Measurements from ENCODE around the gene SYT8. TPM values are rescaled to one million over a fixed set of nuclear protein-coding genes. Genes with fewer than 3 reads are reported as not detected.
A peak's percentile ranks its signal among the peaks of the same experiment; 100 is the strongest.

SYT8 gene
- total and polyA plus RNA-seq, 2 of the 8 experiments (the other 6 are each of a cell fraction or from before 2014, with no cell fraction given) = not detected

DNA sequence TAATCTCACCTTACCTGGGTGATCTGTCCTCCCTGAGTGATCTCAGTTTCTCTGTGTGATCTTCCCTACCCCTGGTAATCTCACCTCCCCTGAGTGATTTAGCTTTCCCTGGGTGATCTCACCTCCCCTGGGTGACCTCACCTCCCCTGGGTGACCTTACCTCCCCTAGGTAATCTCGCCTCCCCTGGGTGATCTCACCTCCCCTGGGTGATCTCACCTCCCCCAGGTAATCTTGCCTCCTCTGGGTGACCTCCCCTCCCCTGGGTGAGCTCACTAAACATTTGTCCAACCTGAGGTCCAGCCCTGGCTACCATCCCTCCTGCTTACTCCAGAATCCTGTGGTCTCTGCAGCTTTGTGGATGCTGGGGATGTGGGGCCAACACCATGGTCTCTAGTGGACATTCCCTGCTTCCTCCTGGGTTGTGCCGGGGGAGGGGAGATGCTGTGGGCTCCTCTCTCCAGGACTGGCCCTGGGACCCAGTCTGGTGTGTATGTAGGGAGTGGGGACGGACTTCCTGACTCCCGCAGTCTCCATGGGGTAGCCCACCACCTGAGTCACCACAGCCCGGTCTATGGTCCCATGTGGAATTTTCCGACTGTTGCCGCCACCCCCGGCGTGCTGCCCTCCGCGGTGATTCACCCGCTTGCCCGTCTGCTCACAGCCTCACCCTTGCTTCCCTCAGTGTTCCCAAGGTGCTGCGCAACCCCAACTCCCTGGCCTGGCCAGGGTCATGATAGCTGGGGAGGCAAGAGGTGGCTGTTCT is 28.0 kb downstream of the SYT8 start:
- Histone ChIP-seq H3K79me2 (ENCODE audit: control insufficient read depth in 1 of 2, insufficient read depth in 2 of 2, low read length in 2 of 2) (no peaks in the 10 kb centered on the region), H2BK20ac (ENCODE audit: low read length) (no peak overlapping the region), H2BK15ac (ENCODE audit: low read length) (peak overlapping the region; percentile 46; the same call in 1 of the 2 replicates), H2AK5ac (ENCODE audit: low read depth, low read length) (no peak overlapping the region; the same call in 1 of the 2 replicates), H3K27me3 (replicated peaks in 1 of 4; ENCODE audit: control insufficient read depth in 3 of 4, extremely low read depth in 1 of 4, insufficient read depth in 3 of 4, low read length in 3 of 4) (no peaks in the 10 kb centered on the region; a peak in 1 of 7 replicates), H3K23me2 (ENCODE audit: low read depth, low read length) (peaks cover 12% of the 10 kb centered on the region; the same call in 1 of the 2 replicates), H3K18ac (ENCODE audit: extremely low read depth, low read length) (no peak overlapping the region), H3K14ac (ENCODE audit: insufficient read length) (no peak overlapping the region), H3K4me1 (replicated peaks in 1 of 4; ENCODE audit: control insufficient read depth in 3 of 4, insufficient read depth in 4 of 4, low read length in 3 of 4) (peaks cover 0 to 16% (median 5%) of the 10 kb centered on the region in 4 experiments; a peak in 5 of 7 replicates), H4K20me1 (replicated peaks in 1 of 2; ENCODE audit: control insufficient read depth in 1 of 2, insufficient read depth in 2 of 2, low read length in 2 of 2) (peaks cover 0 to 2% of the 10 kb centered on the region in 2 experiments), H2BK120ac (replicated peaks; ENCODE audit: low read depth, low read length) (no peak overlapping the region), H4K91ac (replicated peaks; ENCODE audit: insufficient read length, low read length) (peak overlapping the region; percentile 6), H3K27ac (ENCODE audit: low read depth, low read length) (no peak overlapping the region), H2BK5ac (ENCODE audit: low read depth, low read length) (no peak overlapping the region), H2AFZ (ENCODE audit: low read length) (no peak overlapping the region), H3K36me3 (ENCODE audit: control insufficient read depth in 2 of 4, insufficient read depth in 4 of 4, low read length in 3 of 4) (no peaks in the 10 kb centered on the region), H4K8ac (ENCODE audit: extremely low read depth, insufficient read depth, low read length) (no peak overlapping the region), H3K23ac (ENCODE audit: insufficient read length) (no peak overlapping the region), H3K4me3 (ENCODE audit: extremely low read depth in 1 of 4, insufficient read depth in 2 of 4, low read depth in 3 of 4, low read length in 4 of 4) (no peak overlapping the region), H3K9me3 (ENCODE audit: insufficient read depth in 2 of 2, low read depth in 1 of 2, low read length in 1 of 2) (no peaks in the 10 kb centered on the region), H3K4me2 (ENCODE audit: insufficient read depth in 1 of 2, low read depth in 2 of 2, low read length in 2 of 2) (no peak overlapping the region), H4K5ac (ENCODE audit: insufficient read length, low read depth, low read length) (no peak overlapping the region), H3K56ac (replicated peaks; ENCODE audit: insufficient read length, low read depth, low read length) (no peak overlapping the region), H3K9ac (replicated peaks in 1 of 4; ENCODE audit: extremely low read depth in 1 of 4, low read depth in 3 of 4, low read length in 3 of 4) (no peak overlapping the region), H3K4ac (replicated peaks; ENCODE audit: insufficient read length, low read depth, low read length) (no peak overlapping the region), H3K79me1 (ENCODE audit: low read depth, low read length) (no peaks in the 10 kb centered on the region), H2BK12ac (ENCODE audit: low read depth, low read length) (peak overlapping the region; percentile 84; the same call in 1 of the 2 replicates)
- DNase-seq (ENCODE audit: low read depth in 1 of 2, low spot score in 2 of 2) (no peak), FAIRE-seq (no peak)
- 86% methylated on average over 13 of the region's 14 CpGs; no CpG with 5 or more reads in 1 of the 2 experiments for WGBS, 2 experiments (ENCODE audit: extremely low coverage in 1 of 2, insufficient coverage in 1 of 2, insufficient read length in 1 of 2, insufficient replicate concordance in 2 of 2, low coverage in 1 of 2, low lambda C conversion rate in 2 of 2, missing lambda C conversion rate in 1 of 2)
- ChIA-PET POLR2A (ENCODE audit: partially characterized antibody) (no interaction called here), CTCF (ENCODE audit: partially characterized antibody) (interaction anchor here (1.0 to 1.8 kb wide), 5 partner anchors 12 to 293 kb away, joined by 3 to 6 read pairs (median 4); no protein-coding TSS in a partner anchor)
- TF ChIP-seq JUND (IDR thresholded peaks at IDR 0.05; ENCODE audit: low read length) = no peak
- no peak for TF ChIP-seq SIN3A (conservative IDR thresholded peaks at IDR 0.05 in 1 of 2, IDR thresholded peaks at IDR 0.05 in 1 of 2; ENCODE audit: low read depth in 1 of 2, low read length in 2 of 2)
- TF ChIP-seq TCF12 (IDR thresholded peaks at IDR 0.05; ENCODE audit: low read depth, low read length) = no peak
- TF ChIP-seq, protein P1, sequence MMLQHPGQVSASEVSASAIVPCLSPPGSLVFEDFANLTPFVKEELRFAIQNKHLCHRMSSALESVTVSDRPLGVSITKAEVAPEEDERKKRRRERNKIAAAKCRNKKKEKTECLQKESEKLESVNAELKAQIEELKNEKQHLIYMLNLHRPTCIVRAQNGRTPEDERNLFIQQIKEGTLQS (IDR thresholded peaks at IDR 0.05; ENCODE audit: insufficient read depth, low read depth, low read length) = no peak
